GM19452 (cell line): Measurements from ENCODE around the gene KCNN2.
A peak's percentile ranks its signal among the peaks of the same experiment; 100 is the strongest.

Experiments
- ATAC-seq: cut with Tn5 transposase; IDR thresholded peaks from one replicate; pipeline ENCODE4 v1.9.1; 2021; ENCODE audit not compliant: unreplicated experiment

The KCNN2 gene

DNA sequence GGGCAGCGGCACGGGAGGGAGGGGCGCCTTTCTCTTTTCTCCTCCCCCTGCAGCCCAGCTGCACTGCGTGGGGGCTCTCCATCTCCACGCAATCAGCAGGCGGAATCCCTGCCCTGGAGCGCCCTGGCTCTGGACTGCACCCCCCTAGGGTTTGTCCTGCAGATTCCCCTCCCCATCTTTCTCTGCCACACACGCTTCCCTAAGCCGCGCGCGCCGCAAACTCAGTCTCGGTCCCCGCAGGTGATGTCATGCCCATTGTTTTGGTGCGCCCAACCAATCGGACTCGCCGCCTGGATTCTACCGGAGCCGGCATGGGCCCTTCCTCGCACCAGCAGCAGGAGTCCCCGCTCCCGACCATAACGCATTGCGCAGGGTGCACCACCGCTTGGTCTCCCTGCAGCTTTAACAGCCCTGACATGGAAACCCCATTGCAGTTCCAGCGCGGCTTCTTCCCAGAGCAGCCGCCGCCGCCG, at the start of gene KCNN2:
Gene KCNN2, plus strand, starts transcription at position 347 of the 473 bp plus-strand sequence. Its CDS starts 70 bp downstream, at position 417.
- ATAC-seq = peak; percentile 62

DNA sequence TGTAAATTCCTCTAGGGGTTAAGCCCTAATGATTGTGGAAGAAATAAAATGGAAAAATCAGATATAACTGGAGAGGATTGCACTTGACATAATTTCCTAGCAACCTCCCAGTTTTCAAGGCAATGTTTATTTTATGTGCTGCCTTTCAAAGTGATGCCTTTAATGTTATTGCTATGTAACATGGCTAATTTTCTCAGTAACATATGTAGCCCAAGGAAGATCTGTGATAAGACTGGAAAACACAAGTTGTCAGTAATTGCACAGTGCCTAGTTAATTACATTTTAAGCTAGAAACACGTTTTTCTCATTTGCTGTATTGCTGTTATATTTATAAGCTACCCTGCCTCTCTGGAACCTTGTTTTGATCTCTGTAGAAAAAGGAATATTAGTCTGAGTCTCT, 49.2 kb upstream of the KCNN2 start:
- ATAC-seq = no peak

DNA sequence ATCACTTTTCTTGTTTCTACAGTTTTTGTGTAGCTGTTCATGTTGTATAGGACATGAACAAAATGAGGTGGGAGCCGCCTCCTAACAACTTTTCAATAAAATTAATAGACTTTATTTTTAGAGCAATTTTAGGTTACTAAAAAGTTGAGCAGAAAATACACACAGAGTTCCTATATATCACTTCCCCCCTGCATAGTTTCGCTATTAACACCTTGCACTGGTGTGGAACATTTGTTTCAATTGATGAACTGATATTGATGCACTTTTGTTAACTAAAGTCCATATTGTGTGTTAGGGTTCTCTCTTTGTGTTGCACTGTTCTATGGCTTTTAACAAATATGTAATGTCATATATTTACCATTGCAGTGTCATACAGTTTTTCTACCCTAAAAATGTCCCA, 47.8 kb upstream of the KCNN2 start:
- no peak for ATAC-seq

DNA sequence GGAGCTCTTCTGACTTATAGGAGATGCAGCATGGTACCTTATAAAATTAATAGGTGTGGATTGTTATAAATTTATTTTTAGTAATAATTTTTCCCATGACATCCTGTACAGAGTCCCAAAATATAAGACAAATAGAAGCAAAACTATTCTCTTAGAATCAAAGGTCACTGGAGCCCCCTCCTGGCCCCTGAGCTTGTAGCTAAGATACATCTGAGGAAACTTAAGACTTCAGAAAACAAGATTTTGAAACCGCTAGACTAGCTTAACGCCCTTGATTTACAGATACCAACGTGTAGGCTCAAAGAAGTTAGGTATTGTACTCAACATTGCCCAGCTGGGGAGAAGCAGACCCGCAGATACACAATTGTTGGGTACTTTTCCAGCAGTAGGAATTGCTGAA, 45.7 kb upstream of the KCNN2 start:
- no peak for ATAC-seq

DNA sequence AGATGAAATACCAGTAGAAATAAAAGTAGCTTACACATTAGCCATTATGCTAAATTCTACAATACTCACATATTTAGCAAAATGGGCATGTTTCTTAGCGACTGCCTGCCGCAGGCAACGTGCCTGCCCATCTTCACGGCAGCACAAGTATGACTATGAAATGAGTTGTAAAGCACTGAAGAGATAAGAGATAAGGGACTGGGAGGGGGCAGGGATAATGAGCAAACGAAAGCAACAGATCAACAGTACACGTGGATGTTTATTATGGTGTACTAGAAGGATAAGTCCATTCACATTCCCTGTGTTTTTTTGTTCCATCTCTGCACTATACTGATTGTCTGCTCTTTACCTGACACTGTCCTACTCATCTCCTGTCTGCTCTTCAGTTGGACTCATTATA, 44.1 kb upstream of the KCNN2 start:
- no peak for ATAC-seq

DNA sequence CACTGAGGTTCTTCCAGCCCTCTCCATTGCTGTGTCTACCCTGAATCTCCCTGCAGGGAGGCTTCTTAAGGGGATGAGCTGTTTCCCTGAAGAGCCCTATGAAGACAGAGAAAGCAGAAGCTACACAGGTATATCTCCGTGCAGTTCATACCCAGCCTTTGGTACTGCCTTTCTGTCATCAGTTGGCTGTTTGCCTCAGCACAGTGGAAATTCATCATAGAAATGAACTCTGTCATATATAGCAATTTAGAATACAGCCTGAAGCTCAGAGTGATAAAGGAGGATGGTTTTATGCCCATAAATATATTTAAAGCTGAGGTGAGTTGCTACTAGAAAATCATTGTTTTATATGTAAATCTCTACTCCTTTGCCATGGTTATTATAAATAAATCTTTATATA, 42.6 kb upstream of the KCNN2 start:
- no peak for ATAC-seq

DNA sequence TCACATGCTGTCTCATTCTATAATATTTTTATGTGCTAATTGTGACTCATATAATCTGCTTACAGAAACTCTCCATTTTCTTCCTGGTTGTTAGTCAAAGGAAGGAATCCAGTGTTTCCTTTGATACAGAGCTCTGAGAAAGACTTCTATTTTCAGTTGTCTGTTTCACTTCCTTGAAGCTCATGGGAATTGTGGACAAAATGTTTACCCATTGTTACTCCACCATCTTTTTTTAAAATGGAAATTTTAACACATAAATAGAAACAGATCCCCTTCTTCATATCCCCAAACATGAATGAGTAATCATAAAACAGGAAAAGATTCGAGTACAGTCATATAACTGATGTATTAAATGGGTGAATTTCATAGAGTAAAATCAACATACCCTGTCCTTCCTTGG, 42.0 kb upstream of the KCNN2 start:
- ATAC-seq = no peak

DNA sequence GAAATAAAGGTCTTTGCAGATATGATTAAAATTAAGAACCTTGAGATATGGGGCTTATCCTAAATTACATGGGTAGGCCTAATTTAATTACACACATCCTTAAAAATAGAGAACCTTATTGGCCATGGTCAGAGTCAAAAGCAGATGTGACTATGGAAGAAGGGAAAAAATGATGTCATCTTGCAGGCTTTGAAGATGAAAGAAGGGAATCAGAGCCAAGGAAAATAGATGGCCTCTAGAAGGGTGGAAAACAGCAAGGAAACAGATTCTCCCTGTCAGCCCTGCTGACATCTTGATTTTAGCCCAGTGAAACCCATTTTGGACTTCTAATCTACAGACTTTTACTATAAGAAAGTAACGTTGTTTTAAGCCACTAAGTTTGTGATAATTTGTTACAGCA, 37.6 kb upstream of the KCNN2 start:
- ATAC-seq = no peak

DNA sequence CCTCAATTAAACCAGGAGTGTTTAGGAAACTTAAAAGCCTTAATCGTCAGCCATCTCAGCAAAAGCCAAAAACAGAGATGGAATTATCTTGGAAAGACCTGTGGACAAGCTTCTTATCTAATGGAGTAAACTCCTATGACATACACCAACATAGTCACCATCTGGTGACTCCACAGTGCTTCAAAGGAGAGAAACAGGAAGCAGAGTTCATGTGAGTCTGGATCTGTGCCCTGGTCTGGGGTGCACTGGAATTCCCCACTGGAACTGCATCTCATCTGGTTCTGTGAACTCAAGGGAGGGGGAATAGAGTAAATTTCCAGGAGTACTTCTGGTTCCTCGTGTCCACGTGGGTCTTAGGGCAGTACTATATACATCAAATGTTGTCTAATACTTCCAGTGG, 36.3 kb upstream of the KCNN2 start:
- ATAC-seq = no peak

DNA sequence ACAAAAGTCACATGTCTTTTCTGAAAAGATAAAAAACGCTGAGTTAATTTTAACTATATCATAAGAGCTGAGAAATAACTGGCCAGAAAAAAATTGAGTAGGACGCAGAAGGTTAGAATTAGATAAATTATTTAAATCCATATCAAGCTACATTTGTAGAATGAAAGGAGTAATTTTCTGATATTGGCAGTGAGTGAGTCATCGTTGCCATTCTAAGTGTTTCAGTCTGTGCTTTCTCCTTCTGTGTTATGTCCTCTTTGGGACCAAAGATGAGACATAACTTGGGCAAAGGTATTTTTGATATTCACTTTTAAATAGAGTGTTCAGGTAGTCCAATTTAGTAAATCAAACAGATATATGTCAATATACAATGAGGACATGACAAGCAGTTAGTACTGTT, 34.4 kb upstream of the KCNN2 start:
- no peak for ATAC-seq

DNA sequence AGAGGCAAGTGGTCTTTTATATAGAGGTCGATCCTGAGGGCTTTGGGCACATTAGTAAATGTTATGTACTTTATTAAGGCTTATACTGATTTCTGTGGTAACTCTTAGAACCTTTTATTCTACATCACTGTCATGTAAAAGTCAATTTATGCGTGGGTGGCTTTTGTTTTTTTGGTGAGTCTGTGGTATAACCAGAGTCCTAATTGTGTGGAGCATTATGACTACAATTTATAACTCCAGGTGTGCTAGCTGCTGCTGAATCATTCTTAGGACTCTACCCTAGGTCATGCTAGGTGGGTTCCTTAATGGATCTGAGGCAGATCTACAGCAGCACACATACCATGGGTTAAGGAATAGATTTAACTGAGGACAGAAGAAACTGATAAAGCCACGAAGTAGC, 33.9 kb upstream of the KCNN2 start:
- no peak for ATAC-seq

DNA sequence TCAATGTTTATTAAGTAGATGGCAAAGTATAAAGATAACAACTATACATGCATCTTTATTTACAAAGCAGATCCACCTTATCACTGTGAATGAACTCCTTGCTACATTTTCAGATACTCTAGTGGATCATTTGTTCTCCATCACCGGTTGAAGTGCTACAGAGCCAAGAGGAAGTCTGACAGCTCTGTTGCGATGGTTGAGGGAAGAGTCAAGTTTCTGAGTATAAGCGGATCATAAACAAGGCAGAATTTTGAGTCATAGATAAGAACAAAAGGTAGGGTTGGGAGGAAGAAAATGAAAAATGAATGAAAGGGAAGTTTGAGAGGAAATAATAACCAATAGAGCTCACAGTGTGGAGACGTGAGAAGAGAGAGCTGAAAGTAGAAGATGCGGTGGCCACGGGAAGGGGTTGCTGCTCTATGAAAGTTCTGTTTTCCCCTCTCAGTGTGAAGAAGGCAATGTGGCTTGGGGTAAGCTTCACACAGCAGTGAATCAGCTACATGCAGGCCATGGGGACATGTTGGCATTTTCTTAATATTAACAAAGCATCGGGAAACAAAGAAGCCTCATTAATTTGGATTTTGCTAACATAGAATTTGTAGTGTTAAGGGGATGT, 30.8 kb upstream of the KCNN2 start:
- no peak for ATAC-seq

DNA sequence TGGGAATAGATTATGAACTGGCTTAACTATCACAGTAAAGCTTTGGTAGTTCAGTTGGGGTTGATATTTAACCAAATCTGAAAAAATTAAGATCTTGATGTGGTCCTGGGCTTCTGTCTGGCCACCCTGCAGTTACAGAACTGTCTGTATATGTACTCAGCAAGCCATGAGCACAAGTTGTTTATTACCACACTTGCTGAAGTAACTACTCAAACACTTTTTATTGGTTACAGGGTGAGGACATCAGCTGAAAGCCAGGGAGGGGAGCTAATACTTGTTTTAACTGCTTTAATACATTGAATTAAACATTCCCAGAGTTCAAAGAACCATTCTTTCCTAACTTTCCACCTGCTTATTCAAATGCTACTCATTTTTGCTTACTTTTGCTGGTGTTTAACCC, 29.4 kb upstream of the KCNN2 start:
- no peak for ATAC-seq

DNA sequence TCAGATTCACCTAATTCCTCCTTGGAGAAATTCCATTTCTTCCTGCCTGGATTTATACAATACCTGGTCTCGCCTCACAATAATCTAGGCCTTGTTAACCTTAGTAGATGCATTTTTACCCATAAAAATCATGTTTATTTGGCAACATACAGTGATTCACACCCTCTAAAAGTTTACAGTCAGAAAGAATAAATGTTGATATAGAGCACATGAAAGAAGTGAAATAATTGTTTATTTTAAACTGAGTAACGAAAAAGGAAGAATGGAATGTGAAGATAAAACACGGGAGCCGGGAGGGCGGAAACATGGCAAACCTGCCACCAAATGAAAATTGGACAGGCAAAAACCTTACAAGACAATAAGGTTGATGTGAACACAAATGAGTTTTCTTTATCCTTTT, 28.9 kb upstream of the KCNN2 start:
- ATAC-seq = no peak

DNA sequence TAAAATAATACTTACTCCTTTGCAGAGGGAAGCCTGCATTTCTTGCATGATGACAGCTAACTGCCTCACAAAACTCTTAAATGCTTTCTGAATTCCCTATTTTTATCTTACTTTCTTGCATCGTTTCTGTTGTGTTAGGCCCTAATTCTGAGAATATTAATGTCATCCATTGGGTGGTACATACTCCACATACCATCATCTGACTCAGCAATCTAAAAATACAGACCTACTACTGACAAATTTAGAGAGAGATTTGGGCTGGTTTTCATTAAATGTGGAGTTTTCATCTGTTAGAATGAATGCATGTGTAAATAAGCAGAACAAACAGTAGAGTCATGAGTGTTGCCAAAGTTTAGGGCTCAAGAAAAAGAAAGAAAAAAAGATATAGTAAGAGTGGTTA, 26.5 kb upstream of the KCNN2 start:
- ATAC-seq = no peak

DNA sequence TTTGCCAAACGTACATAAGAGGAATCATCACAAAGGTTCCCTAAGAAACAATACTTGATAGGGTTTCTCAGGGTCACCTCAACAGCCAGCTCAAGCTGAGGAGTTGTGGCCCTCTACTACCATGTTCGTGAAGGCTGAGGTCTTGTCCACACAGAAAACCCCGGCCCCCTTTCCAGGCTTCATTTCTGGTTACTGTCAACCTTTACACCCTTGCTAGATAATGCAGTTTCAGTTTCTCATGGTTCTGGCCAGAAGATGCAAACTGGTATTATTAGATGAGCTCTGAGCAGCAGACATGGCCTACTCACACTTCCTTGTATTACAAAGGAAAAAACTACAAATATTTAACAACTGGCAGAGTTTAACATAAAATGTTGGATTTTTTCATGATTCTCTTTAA, 22.8 kb upstream of the KCNN2 start:
- no peak for ATAC-seq

DNA sequence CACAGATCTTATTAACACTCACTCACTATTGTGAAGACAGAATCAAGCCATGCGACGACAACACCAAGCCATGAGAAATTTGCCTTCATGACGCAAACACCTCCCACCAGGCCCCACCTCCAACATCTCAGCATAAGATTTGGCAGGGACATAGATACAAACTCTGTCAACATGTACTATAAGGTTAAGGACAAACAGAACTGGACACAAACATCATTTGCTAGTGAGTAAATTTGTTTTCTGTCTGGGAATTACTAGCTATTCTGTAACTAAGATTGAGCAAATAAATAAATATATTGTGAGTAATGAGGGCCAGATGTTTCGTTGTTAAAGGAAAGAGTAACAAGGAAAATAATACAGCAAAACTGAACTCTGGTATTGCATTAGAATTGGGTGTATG, 15.7 kb upstream of the KCNN2 start:
- no peak for ATAC-seq

DNA sequence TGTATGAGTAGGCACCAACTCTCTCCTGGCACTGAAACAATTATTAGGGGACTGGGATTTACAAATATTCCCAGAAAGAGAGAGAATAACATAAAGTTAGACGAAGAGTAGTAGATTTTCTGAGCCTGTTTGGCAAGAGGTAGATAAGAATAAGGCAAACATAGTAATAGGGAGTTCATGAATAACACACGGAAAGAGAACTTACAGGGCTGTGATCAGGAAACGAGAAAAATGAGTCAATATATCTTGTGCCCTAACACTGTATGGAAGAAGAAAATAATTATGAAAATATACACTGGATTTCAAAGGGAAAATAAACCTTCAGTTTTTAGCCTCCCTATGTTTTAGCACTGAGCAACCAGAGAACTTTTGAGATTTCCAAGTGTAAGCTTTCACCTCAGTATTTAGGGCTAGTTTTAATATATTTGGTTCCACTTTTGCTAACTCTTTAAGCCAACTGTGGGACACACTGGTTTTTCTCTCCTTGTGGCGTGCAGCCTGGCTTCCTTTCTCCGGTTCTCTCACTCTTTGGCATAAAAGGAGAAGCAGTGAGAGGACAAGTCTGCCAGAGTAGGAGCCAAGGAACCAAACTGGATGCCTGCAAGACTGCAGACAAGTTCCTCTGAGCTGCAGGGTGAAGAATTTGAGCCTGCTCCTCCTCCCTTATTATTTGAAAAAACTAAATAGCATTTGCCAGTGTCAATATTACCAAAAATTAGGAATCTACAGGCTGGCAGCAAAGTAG, 6.6 kb upstream of the KCNN2 start:
- ATAC-seq = no peak

DNA sequence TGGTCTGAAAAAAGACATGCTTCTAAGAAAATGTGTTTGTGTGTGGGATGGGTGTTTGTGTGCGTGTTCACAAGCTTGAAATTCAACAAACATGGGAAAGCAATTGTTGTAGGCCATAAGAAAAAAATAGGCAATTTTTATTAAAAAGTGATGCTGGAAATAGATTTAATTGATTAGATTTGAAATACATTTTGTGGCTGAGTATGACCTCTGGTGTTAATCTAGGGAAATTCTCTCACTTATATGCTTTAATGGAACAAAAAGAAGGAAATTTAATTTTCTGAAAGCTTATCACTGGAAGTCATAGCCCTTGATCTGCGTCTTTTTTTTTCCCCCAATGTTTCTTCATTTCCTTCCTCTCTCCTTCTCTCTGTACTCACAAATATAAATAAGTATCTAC, 3.5 kb upstream of the KCNN2 start:
- no peak for ATAC-seq

DNA sequence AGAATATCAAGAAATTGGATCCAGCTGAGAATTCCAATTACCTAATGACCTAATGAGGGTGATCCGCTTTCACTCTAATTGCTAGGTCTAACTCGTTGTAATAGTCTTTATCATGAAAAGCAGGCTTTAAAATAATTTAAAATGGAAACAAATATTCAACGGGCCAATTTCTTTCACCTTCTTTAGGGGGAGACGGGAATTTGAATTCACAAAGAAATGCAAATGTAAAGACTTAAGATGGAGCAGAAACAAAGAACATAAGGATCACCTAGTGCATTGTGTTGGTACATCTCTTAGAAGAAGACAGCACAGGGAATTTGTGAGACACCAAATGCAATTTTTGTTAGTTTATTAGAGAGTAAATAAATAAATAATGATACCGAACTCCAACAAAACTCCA, 1.5 kb upstream of the KCNN2 start:
- ATAC-seq = no peak

DNA sequence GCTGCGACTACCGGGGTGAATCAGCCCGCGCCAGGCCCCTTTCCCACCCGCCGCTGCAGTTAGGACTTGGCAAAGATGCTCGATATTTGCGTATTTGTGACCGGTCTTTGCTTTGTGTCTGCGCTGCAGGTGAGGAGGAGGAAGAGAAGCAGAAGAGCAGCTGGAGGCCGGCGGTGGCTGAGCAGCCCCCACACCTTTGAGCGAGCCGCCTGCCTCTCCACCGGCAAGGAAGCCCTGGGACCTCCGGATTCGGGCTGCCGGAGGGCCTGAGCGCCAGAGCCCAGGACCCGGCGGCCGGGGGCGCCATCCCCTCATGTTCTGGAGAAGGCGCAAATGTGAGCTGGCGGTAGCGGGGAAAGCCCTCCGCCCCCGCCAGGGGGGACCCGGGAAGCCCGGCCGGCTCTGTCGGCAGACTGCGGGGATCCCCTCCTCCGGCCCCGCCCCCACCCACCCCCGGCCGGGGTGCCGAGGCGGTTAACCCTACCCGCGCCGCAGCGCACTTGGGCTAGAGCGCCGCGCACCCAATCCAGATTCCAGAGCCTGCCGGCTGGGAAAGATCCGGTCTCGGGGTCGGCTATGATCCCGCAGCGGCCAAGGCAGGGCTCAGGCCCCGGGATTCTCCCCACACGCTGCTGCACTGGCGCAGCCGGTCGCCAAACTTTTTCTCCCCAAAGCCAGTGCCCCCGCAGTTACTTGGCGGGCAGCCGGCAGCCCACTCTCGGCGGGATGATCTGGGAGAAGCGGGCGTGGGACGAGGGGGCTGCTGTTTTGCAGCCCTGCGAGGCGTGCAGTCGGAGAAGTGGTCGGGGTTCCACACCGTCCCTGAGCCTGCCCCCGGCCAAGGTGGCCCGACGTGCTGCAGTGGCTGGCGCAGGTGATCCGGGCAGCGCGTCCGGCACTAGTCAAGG, 800 bp upstream of the KCNN2 start:
- no peak for ATAC-seq
